IMR-90 (cell line): ENCODE measurements around the gene FER. TPM values are rescaled to one million over a fixed set of nuclear protein-coding genes. Genes with fewer than 3 reads are reported as not detected.
"Not testable (repeated sequence)": the region's sequence is repeated elsewhere in the genome, so short reads cannot be mapped to it uniquely, and the experiment has no call there.

Experiments
- ATAC-seq: fragments of 200-7000 bp; cut with Tn5 transposase; 2 replicates; pipeline ENCODE4 v1.9.1; 2020; ENCODE audit warnings: low read depth, mild to moderate bottlenecking, moderate library complexity
- BruUV-seq: library from RNA; stranded (reverse); fragments of 400-500 nt; replicated peaks from 2 replicates; lab custom pipeline; 2021; lab: Mats Ljungman, UMichigan
- CTCF ChIA-PET: fragments of 300-600 bp; formaldehyde crosslinking; extraction: SDS; loops from one replicate; lab custom pipeline; 2021; ENCODE audit warnings: antibody characterized with exemption; lab: Yijun Ruan, JAX
- POLR2A ChIA-PET: fragments of 300-600 bp; sonication (Branson Sonifier 250); formaldehyde crosslinking; loops from one replicate; lab custom pipeline; 2022; ENCODE audit warnings: antibody characterized with exemption; ENCODE audit not compliant: unreplicated experiment; lab: Charles Lee
- DNase-seq: peaks from one replicate; pipeline ENCODE4 v3.0.0; 2013
- H2AFZ ChIP-seq: replicated peaks from 2 replicates; pipeline ENCODE3; 2013; ENCODE audit warnings: low read length, mild to moderate bottlenecking; ENCODE audit not compliant: poor library complexity
- H2AK5ac ChIP-seq: 2 replicates; pipeline ENCODE4 v1.6.1; 2013; ENCODE audit warnings: low read depth, low read length, inconsistent platforms
- H2AK9ac ChIP-seq: replicated peaks from 2 replicates; pipeline ENCODE3; 2013; ENCODE audit warnings: mild to moderate bottlenecking, low read depth, low read length, moderate library complexity; ENCODE audit not compliant: poor library complexity
- H2BK120ac ChIP-seq: 2 replicates; pipeline ENCODE4 v1.6.1; 2013; ENCODE audit warnings: low read depth, low read length, inconsistent platforms
- H2BK15ac ChIP-seq: 3 replicates; pipeline ENCODE4 v1.6.1; 2013; ENCODE audit warnings: low read depth, low read length, inconsistent platforms
- H2BK20ac ChIP-seq: 2 replicates; pipeline ENCODE4 v1.6.1; 2013; ENCODE audit warnings: low read depth, mild to moderate bottlenecking, inconsistent platforms, low read length, moderate library complexity
- H2BK5ac ChIP-seq: 2 replicates; pipeline ENCODE4 v1.6.1; 2013; ENCODE audit warnings: mild to moderate bottlenecking, low read depth, low read length, inconsistent platforms; ENCODE audit not compliant: poor library complexity, severe bottlenecking
- H3K14ac ChIP-seq: replicated peaks from 2 replicates; pipeline ENCODE4 v1.6.1; 2013; ENCODE audit warnings: low read depth, low read length, inconsistent platforms
- H3K18ac ChIP-seq: 2 replicates; pipeline ENCODE4 v1.6.1; 2013; ENCODE audit warnings: low read depth, low read length, control low read depth
- H3K23ac ChIP-seq: 2 replicates; pipeline ENCODE4 v1.6.1; 2013; ENCODE audit warnings: low read depth, low read length, inconsistent platforms
- H3K27ac ChIP-seq: 2 replicates; pipeline ENCODE4 v1.5.1; 2013; ENCODE audit warnings: mild to moderate bottlenecking, control low read depth, low read length; ENCODE audit not compliant: insufficient read depth
- H3K27me3 ChIP-seq: 2 replicates; pipeline ENCODE4 v1.6.1; 2013; ENCODE audit warnings: low read length; ENCODE audit not compliant: control insufficient read depth, insufficient read depth
- H3K36me3 ChIP-seq: 2 replicates; pipeline ENCODE4 v1.6.1; 2013; ENCODE audit warnings: low read length, mixed read lengths; ENCODE audit not compliant: control insufficient read depth, insufficient read depth
- H3K4ac ChIP-seq: 2 replicates; pipeline ENCODE4 v1.6.1; 2013; ENCODE audit warnings: low read depth, low read length, inconsistent platforms
- H3K4me1 ChIP-seq: 2 replicates; pipeline ENCODE4 v1.6.1; 2013; ENCODE audit warnings: low read length, mixed read lengths; ENCODE audit not compliant: control insufficient read depth, insufficient read depth
- H3K4me2 ChIP-seq: 2 replicates; pipeline ENCODE4 v1.6.1; 2013; ENCODE audit warnings: low read depth, mild to moderate bottlenecking, control low read depth, low read length, moderate library complexity
- H3K4me3 ChIP-seq: 2 replicates; pipeline ENCODE4 v1.5.1; 2013; ENCODE audit warnings: low read depth, mild to moderate bottlenecking, control low read depth, low read length, moderate library complexity; ENCODE audit not compliant: insufficient read depth
- H3K56ac ChIP-seq: 2 replicates; pipeline ENCODE4 v1.6.1; 2013; ENCODE audit warnings: low read length, inconsistent platforms; ENCODE audit not compliant: insufficient read depth; ENCODE audit errors: extremely low read depth
- H3K79me1 ChIP-seq, 2 experiments: 2 replicates each; pipeline ENCODE4 v1.6.1; 2013; ENCODE audit warnings: low read length in 2 of 2, inconsistent platforms in 1 of 2, low read depth in 1 of 2
- H3K9ac ChIP-seq: 2 replicates; pipeline ENCODE4 v1.6.1; 2013; ENCODE audit warnings: low read depth, low read length, control low read depth
- H3K9me1 ChIP-seq: 2 replicates; pipeline ENCODE4 v1.6.1; 2013; ENCODE audit warnings: low read length, inconsistent platforms; ENCODE audit not compliant: insufficient read depth
- H3K9me3 ChIP-seq: 2 replicates; pipeline ENCODE4 v1.6.1; 2013; ENCODE audit warnings: low read length; ENCODE audit not compliant: control insufficient read depth, insufficient read depth
- H4K20me1 ChIP-seq: 2 replicates; pipeline ENCODE4 v1.6.1; 2013; ENCODE audit warnings: low read length, inconsistent platforms; ENCODE audit not compliant: insufficient read depth
- H4K5ac ChIP-seq: 2 replicates; pipeline ENCODE4 v1.6.1; 2013; ENCODE audit warnings: mild to moderate bottlenecking, low read depth, low read length, control low read depth
- H4K8ac ChIP-seq, 2 experiments: 2 replicates each; pipeline ENCODE4 v1.6.1; 2013; ENCODE audit warnings: low read depth in 2 of 2, low read length in 2 of 2, control low read depth in 1 of 2, inconsistent platforms in 1 of 2
- H4K91ac ChIP-seq: 2 replicates; pipeline ENCODE4 v1.6.1; 2013; ENCODE audit warnings: low read depth, low read length, inconsistent platforms; ENCODE audit not compliant: insufficient read depth
- BHLHE40 ChIP-seq: fragments of 150-350 bp; IDR thresholded peaks from 2 replicates; pipeline ENCODE4 v1.6.1; 2016; ENCODE audit warnings: mild to moderate bottlenecking, low read depth, low read length
- FOS ChIP-seq: fragments of 150-350 bp; IDR thresholded peaks from 2 replicates; pipeline ENCODE4 v1.6.1; 2016; ENCODE audit warnings: low read depth, low read length
- MXI1 ChIP-seq: IDR thresholded peaks from 2 replicates; pipeline ENCODE4 v1.6.1; 2012; ENCODE audit warnings: low read depth, mild to moderate bottlenecking, low read length, moderate library complexity, borderline replicate concordance
- USF2 ChIP-seq: fragments of 150-350 bp; IDR thresholded peaks from 2 replicates; pipeline ENCODE4 v1.6.1; 2017; ENCODE audit warnings: mild to moderate bottlenecking, antibody characterized with exemption, low read length, low read depth
- WGBS, 2 experiments: methylation state at CpG; one replicate each; pipeline versions ENCODE4 v1.1.5 to v1.1.7; 2013; ENCODE audit warnings: missing lambda C conversion rate in 2 of 2; ENCODE audit not compliant: insufficient read length in 1 of 2; ENCODE audit errors: extremely low coverage in 2 of 2; 5-methylcytosine and 5-hydroxymethylcytosine counted together
- dilution Hi-C: fragments of 300-500 bp; cut with HindIII; formaldehyde crosslinking; loops from one replicate; pipeline ENCODE4 v1.14.3; 2018; ENCODE audit warnings: low sequenced_read_pairs; ENCODE audit not compliant: unreplicated experiment
- in situ Hi-C: fragments of 300-500 bp; cut with MboI; formaldehyde crosslinking; loops from 3 replicates; pipeline ENCODE4 v1.14.3; 2019; ENCODE audit warnings: low sequenced_read_pairs, inconsistent platforms, mixed read lengths
- intact Hi-C: fragments of 100-400 bp; cut with micrococcal nuclease; formaldehyde crosslinking; loops from 2 replicates; pipeline ENCODE4 v1.10.0; 2022
- polyA plus RNA-seq, 3 experiments: library from polyadenylated mRNA; depleted of rRNA; stranded (reverse); fragments of >200 nt; gene quantifications; 2 replicates each; pipeline ENCODE4 v1.2.3, GENCODE V29; 2012; ENCODE audit warnings: low replicate concordance in 1 of 3
- total RNA-seq: library from RNA; depleted of rRNA; stranded (reverse); fragments of >200 nt; gene quantifications from 2 replicates; pipeline ENCODE4 v1.2.3, GENCODE V29; 2012

The FER gene
- total and polyA plus RNA-seq, 2 of the 4 experiments (the other 2 are of a cell fraction) = 3.5 to 32.4 TPM

GRCh38 chr5:108862211-108862610 lies 114.5 kb downstream of the FER start:
- in situ Hi-C loops = no loop called here
- CTCF ChIA-PET = no interaction called here

DNA sequence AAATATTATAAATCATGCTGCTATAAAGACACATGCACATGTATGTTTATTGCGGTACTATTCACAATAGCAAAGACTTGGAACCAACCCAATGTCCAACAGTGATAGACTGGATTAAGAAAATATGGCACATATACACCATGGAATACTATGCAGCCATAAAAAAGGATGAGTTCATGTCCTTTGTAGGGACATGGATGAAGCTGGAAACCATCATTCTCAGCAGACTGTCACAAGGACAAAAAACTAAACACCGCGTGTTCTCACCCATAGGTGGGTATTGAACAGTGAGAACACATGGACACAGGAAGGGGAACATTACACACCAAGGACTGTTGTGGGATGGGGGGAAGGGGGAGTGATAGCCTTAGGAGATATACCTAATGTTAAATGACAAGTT lies 118.4 kb downstream of the FER start:
- H3K9me3 ChIP-seq, H4K91ac ChIP-seq, POLR2A ChIA-PET, H3K36me3 ChIP-seq, BruUV-seq, H2AK9ac ChIP-seq, H3K4me3 ChIP-seq, ATAC-seq, H3K18ac ChIP-seq, H3K23ac ChIP-seq, H3K56ac ChIP-seq, intact Hi-C loops, H3K14ac ChIP-seq, H2BK20ac ChIP-seq, H3K9ac ChIP-seq, in situ Hi-C loops, H4K8ac ChIP-seq, H3K4ac ChIP-seq, H3K9me1 ChIP-seq, dilution Hi-C loops, H3K27me3 ChIP-seq, H2BK120ac ChIP-seq, DNase-seq, H4K5ac ChIP-seq, H2BK15ac ChIP-seq, H3K4me2 ChIP-seq, H3K4me1 ChIP-seq, H2AFZ ChIP-seq, H3K27ac ChIP-seq, H4K20me1 ChIP-seq, H2BK5ac ChIP-seq, H2AK5ac ChIP-seq, CTCF ChIA-PET, H3K79me1 ChIP-seq: not testable (repeated sequence)
- WGBS, 2 experiments = no CpG with 5 or more reads among the region's 3 CpGs

More at GRCh38 chr5:108862211-108862610, 114.5 kb downstream of the FER start:
- H4K8ac ChIP-seq = no peak overlapping the region
- BruUV-seq = no TSS peak
- dilution Hi-C loops (no loop called here), intact Hi-C loops (no loop called here)
- no peaks in the 10 kb centered on the region for H3K9me3 ChIP-seq
- H2BK15ac ChIP-seq = no peak overlapping the region
- H3K4me2 ChIP-seq = no peak overlapping the region
- no peak overlapping the region for H3K4ac ChIP-seq
- no peak overlapping the region for H4K5ac ChIP-seq
- no peak overlapping the region for H2BK120ac ChIP-seq
- no peak overlapping the region for H2AFZ ChIP-seq
- H3K36me3 ChIP-seq = no peaks in the 10 kb centered on the region; the same call in 1 of the 2 replicates
- peaks cover 3 to 6% of the 10 kb centered on the region in 2 experiments; a peak in 1 of 4 replicates for H3K79me1 ChIP-seq
- H3K27ac ChIP-seq = no peak overlapping the region
- H3K9me1 ChIP-seq = no peaks in the 10 kb centered on the region
- POLR2A ChIA-PET = no interaction called here
- no peak overlapping the region for H2AK5ac ChIP-seq
- H3K14ac ChIP-seq = no peak overlapping the region
- H3K4me1 ChIP-seq = peaks cover 2% of the 10 kb centered on the region; the same call in 1 of the 2 replicates
- H3K9ac ChIP-seq = no peak overlapping the region
- no peak overlapping the region for H4K91ac ChIP-seq
- no peaks in the 10 kb centered on the region for H4K20me1 ChIP-seq
- no peaks in the 10 kb centered on the region for H3K27me3 ChIP-seq
- no peak overlapping the region for H2BK20ac ChIP-seq
- H3K23ac ChIP-seq = no peak overlapping the region
- H2BK5ac ChIP-seq = no peak overlapping the region
- no peak overlapping the region for H2AK9ac ChIP-seq
- no peak overlapping the region for H3K56ac ChIP-seq
- DNase-seq (no peak), ATAC-seq (no peak)
- TF ChIP-seq FOS (no peak), USF2 (no peak), MXI1 (no peak), BHLHE40 (no peak)
- no peak overlapping the region for H3K18ac ChIP-seq
- H3K4me3 ChIP-seq = no peak overlapping the region
